ENCODE data around the gene APBA3.
A peak's percentile ranks its signal among the peaks of the same experiment; 100 is the strongest.
"Not testable (repeated sequence)": the region's sequence is repeated elsewhere in the genome, so short reads cannot be mapped to it uniquely, and the experiment has no call there.

The APBA3 gene

DNA sequence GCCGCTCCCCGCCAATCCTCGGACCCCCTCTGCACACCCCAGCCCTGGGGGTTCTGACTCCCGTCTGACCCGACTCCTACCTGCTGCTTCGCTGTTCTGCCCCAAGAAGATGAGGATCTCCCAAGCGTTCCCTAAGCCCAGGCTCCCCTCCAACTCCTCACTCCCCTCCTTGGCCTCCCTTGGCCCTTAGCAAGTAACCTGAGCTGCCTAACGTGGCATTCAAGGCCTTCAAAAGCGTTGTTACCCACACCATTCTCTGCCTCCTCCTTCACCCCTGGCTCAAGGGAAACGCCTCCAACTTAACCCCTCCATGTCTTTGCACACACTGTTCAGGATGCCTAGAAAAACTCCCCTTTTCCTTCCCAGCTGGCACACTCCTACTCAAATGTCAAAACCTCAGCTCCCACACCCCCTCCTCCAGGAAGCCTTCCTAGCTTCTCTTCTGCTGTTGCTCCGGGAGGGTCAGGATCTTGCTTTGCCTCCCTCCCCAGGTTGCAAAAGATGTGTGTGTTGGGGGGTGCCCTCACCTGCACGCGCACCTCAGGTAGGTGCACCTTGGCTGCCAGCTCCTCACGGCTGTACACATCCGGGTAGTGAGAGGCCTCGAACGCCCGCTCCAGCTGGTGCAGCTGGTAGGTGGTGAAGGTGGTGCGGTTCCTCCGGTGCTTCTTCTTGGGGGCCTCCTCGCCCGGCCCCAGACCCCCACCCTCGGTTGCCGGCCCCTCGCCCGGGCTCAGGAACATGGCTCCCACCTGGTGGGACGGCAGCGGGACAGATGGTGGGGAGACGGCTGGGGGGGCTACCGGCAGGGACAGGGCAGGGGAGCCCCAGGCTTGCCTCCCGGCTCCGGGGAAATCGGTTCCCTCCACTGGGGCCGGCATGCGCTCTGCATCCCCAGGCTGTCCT, 9.8 kb upstream of the APBA3 start:
- DNase-seq (ENCODE audit: low spot score), result no peak

DNA sequence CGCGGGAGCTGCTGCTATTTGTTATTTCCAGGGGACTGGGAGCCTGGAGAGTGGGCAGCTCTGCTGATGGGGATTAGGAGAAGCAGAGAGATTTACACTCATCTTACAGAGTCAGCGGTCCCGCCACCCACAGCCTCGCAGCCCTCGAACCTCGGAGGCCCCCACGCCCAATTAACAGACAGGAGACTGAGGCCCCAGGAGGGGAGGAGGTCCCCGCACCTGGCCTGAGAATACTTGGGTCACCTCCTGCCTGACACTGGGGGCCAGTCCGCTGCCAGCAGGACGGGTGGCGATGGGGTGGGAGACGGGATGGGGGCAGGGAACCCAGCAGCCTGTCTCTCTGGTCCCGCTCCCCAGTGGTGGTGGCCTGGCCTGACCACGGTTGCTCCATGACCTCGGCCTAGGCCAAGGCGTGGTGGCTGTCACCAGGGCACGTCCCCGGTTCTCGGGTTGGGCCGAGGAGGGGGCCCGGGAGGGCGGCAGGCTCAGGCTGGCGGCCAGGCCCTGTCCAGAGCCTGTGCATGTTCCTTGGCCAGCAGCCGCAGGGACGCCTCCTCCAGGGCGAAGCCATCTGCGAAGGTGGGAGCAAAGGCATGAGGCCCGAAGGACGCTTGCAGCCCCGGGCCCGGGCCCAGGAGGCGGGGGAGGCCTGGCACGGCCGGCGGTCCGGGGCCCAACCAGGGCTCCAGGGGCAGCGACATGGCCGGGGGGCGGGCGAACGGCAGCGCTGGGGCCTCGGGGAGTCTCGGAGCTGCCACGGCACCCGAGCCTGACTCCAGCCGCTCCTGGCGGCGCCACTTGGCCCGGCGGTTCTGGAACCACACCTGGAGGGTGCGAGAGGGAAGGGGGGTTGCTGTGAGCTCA, 8.9 kb upstream of the APBA3 start:
- peak; percentile 50 for DNase-seq (ENCODE audit: low spot score)

DNA sequence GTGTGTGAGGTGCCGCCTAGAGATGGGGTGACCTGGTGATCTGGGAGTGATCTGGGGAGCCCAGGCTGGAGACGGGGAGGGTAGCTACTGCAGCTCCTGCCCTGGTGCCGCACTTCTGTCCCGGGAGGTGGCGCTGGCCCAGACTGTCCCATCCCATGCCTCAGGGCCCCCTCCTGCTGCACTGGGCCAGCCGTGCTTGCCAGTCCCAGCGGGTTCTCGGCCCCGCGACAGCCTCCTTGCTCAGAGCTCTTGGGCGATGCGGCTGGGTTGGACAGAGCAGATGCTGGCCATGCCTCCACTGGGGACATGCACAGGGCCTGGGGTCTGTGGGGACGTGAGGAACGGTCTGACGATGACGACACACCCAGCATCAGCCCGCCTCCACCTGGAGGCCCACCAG, 8.0 kb upstream of the APBA3 start:
- no peak for DNase-seq (ENCODE audit: low spot score)

DNA sequence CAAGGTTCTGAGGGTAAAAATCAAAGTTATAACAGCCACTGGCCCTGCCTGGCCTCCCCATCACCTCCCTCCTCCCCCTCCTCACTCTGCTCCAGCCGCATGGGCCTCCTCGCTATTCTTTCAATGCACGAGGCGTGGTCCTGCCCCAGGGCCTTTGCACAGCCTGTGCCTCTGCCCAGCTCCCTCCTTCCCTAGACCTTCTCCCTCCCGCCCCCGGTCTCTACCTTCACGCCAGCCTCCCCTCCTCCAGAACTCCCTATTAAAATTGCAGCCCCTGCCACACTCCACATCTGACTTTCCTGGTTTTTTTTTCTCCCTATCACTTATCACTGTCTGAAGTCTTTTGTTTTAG, 7.2 kb upstream of the APBA3 start:
- no peak for DNase-seq (ENCODE audit: low spot score)

DNA sequence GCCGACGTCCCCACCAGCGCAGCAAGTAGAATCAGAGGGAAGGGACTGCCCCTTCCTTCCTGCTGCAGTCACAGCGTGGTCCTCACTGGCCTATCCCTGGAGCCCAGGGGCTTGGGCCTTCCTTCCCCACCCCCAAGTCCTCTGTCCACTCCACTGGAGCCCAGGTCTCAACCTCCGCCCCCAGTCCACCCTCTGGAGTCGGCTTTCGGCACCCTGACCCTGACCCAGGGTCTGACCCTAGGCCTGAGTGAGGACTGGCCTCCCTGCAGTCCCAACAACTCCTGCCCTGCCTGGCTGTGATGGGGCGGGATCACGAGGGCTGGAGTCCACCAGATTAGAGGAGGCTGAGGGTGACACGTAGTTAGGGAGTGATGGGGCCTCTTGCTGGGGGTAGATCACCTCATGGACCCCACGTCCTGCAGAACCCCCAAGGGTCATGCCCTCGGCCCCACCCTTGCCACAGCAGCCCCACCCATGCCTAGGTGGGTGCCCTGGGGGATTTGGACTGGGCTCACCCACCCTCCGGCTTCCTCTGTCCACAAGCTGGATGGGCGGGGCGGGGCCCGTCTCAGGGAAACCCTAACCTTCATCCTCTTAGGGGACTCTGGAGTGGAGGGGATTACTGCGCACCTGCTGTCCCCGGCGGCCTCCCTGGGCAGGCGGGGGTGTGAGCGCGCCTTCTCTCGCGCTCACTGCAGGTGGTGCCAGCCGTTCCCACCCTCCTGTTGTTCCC, 6.7 kb upstream of the APBA3 start:
- peak; percentile 84 for DNase-seq (ENCODE audit: low spot score)

DNA sequence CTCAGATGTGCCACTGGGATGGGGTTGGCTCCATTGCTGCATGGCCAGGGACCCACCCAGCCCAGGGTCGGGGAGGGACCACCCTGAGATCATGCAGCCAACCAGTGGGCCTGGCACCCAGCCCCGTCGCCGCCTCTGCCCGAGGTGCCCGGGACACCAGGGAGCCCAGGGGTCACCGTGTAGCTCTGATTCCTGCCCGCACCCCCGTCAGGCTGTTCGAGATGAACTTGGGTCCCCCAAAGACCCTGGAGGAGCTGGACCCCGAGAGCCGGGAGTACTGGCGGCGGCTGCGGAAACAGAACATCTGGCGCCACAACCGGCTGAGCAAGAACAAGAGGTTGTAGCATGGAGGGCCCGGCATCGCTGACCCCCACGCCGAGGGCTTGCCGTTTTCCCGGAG, 5.6 kb upstream of the APBA3 start:
- no peak for DNase-seq (ENCODE audit: low spot score)

DNA sequence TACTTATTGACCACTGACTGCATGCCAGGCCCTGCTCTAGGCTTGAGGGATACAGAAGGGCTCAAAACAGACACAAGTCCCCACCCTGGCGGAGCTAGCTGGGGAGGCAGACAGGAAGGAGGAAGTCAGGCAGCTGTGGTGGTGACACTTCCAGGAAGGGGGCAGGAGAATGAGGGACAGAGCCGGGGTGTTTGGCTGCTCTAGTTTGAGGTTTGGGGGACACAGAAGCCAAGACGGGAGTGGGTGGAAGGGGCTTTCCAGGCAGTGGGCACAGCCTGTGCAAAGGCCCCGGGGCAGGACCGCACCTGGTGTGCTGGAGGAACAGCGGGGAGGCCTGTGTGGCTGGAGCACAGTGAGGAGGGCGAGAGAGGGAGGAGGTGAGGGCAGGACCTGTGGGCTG, 5.0 kb upstream of the APBA3 start:
- DNase-seq (ENCODE audit: low spot score), result no peak

DNA sequence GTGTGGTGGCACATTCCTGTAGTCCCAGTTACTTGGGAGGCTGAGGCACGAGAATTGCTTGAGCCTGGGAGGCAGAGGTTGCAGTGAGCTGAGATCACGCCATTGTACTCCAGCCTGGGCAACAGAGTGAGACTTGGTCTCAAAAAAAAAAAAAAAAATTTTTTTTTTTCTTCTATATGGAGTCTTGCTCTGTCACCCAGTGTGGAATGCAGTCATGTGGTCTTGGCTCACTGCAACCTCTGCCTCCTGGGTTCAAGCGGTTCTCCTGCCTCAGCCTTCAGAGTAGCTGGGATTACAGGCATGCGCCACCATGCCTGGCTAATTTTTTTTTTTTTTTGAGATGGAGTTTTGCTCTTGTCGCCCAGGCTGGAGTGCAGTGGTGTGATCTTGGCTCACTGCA, 4.3 kb upstream of the APBA3 start:
- DNase-seq (ENCODE audit: low spot score), result not testable (repeated sequence)

DNA sequence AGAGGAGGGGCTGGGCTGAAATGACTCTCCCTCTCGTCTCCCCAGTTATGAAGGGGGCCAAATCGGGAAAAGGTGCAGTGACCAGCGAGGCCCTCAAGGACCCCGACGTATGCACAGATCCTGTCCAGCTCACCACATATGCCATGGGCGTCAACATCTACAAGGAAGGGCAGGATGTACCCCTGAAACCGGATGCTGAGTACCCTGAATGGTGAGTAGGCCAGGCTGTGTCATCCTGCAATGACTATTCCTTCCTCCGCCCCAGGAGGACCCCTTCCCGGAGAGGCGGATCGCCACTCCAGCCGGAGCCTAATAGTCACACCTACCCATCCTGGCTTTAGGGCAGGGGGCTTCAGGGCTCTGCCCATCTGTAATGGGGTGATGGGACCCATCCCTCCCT, 3.6 kb upstream of the APBA3 start:
- no peak for DNase-seq (ENCODE audit: low spot score)

DNA sequence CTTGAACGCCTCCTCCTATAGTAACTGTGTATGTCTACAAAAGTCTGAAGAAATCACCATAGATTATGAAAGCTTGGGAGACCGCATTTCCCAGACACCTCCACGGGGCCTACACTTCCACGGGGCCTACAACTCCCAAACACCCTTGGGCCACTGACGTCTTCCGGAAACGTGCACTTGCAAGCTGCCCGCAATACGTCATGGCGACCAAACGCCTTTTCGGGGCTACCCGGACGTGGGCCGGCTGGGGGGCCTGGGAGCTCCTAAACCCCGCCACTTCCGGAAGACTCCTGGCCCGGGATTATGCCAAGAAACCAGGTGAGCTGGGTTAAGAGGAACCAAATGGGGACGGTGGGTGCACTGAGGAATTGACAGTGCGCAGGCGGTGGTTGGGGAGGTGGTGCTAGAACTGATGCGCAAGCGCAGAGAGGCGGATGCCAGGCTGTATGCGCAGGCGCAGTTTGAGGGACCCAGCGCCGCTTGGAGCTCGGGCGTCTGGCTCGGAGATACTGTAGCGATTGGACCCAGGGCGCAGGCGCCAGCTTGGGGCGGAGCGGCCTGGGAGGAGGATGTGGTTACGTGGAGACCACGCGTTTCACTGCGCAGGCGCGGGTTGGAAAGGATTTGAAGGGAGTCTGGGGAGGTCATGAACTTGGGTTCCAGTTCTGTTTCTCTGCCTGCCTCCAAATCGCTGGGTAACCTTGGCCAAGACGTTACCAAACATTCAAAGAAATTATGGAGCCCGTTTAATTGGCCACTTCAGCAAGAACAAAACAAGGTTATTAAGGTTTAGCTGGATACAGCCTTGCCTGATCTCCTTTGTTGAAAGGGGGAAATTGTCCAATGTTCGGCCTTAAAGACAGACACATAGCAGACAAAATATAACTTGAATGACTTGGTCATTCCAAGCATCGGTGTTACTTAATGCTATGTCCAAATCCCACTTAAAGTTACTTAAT, 1.3 kb upstream of the APBA3 start, which contains the start of gene MRPL54:
Gene MRPL54 (plus strand): TSS at position 182 of the 959 bp plus-strand sequence. CDS start 19 bp downstream, at position 201.
- DNase-seq (ENCODE audit: low spot score), result peak; percentile 99

DNA sequence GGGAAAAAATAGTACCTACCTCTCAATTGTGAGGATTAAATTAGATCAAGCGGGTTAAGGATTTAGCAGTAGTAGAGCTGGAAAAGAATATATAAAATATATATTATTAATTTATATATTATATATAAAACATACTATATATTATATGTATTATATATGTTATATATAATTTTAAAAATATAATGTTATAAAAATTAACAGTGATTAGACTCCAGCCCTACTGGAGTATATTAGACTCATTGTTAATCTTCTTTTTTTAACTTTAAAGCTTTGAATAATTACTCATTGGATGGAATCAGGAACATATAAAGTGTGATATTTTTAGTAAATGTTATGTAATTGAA, 610 bp upstream of the APBA3 start:
- no peak for DNase-seq (ENCODE audit: low spot score)

DNA sequence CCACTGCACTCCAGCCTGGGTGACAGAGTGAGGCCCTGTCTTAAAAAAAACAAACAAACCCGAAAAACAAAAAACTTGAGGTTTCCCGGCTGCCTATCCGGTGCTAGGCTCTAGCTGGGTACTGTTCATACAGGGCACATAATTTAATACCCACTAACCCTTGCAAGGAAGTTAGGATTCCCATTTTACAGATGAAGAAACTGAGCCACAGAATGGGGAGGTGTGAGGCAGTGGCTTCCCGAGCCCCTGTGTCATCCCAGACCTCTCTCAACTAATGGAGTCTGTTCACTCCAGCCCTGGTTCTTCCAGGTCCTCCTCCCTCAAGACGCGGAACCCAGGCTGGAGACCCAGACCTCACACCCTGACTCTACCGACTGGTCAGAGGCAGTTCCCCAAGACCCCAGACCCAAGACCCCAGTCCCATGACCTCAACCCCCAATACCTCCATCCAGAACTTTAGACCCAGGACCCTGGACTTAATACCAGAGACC, 576 bp downstream of the APBA3 start:
- no peak for DNase-seq (ENCODE audit: low spot score)

DNA sequence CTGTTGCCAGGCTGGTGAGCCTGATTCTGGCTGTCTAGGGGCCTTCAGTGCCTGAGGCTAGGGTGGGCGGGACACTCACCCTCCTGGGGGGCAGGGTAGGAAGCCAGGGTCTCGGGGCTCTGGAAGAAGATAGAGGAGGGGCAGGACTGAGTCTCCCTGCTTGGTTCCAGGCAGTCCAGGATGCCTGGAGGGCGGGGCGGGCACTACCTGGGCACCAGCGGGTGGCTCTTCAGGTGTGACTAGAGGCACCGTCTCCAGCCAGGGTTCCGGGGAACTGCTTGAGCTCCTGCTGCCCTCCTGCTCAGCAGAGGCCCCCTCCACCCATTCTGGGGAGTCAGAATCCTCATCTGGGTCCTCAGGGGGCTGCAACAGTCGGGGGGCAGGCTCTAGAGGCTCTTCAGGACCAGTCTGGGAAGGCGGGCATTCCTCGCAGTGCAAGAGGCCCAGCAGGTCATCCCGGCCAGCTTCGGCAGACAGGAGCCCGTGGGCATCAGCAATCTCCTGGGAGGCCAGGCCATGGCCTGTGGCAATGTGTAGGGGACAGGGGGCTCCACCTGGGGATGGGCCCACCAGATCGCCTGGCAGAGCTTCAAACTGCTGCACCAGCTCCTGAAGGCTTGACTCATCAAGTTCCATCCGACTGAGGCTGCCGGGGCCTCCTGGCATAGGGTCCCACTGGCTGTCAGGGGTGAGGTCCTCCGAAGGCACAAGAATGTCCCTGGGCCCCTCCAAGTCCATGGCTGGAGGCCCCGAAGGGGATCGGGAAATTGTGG, 1.8 kb downstream of the APBA3 start:
- DNase-seq (ENCODE audit: low spot score), result no peak

DNA sequence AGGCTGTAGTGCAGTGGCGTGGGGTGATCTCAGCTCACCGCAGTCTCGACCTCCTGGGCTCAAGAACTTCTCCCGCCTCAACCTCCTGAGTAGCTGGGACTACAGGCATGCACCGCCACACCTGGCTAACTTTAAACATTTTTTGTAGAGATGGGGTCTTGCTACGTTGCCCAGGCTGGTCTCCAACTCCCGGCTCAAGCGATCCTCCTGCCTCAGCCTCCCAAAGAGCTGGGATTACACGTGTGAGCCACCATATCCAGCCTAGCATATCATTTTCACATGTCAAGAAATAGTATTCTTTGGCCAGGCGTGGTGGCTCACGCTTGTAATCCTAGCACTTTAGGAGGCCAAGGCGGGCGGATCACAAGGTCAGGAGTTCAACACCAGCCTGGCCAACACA, 3.2 kb downstream of the APBA3 start:
- DNase-seq (ENCODE audit: low spot score), result not testable (repeated sequence)

DNA sequence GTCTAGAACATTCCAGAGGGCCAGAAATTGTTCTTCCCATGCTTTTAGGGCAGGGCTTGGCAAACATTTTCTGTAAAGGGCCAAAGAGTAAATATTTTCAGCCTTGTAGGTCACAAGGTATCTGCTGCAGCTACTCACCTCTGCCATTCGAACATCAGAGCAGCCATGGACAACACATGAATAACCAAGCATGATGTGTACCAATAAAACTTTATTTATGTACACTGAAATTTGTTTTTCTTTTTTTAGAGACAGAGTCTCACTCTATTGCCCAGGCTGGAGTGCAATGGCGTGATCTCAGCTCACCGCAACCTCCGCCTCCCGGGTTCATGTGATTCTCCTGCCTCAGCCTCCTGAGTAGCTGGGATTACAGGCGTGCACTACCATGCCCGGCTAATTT, 3.8 kb downstream of the APBA3 start:
- DNase-seq (ENCODE audit: low spot score), result not testable (repeated sequence)

DNA sequence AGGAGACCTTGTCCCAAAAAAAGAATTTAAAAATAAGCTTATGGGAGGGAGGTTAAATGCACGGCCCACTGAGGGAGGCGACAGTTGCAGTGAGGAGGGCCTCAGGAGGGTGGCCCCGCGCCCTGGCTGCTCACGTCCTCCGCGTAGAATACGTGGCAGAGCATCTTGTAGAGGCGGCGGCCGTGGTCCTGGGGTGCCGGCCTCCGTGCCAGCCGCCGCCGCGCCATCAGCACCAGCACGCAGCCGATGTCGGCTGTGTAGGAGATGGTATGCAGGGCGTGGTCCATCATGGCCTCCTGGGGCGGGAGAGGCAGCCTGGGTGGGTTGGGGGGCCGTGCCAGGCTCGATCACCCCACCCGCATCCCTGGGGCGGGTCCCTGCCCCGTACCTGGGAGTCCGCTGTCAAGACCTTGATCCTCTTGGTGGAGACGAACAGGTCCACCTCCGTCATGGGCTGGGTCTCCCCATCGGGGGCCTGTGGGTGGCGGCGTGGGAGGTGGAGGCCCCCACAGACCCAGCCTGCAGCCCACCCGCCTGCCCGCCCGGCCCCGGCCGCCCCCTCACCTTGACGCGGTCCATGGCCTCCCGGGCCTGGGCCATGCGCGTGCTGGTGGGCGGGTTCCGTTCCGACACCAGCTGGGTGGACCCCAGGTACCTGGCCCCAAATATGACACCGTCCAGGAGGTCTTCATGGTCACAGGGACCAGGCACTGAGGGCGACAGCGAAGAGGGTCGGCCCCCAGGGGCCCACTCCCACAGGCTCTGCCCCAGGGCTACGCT, 7.7 kb downstream of the APBA3 start:
- no peak for DNase-seq (ENCODE audit: low spot score)

DNA sequence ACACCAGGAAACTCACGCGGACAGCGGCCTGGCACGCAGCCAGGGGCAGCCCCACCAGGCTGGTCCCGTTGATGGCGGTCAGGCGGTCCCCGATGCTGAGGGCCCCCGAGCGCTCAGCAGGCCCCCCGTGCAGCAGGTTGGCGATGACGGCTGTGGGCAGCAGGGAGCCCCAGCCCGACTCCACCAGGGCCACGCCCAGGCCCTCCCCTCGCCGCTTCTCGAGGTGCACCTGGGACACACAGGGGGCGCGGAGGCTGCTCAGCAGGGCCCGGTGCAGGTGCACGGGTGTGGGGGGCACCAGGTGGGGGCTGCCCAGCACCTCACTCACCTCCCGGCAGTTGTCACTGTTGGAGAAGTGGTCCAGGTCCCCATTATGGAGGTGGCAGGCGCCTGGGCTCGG, 9.0 kb downstream of the APBA3 start:
- DNase-seq (ENCODE audit: low spot score), result no peak

DNA sequence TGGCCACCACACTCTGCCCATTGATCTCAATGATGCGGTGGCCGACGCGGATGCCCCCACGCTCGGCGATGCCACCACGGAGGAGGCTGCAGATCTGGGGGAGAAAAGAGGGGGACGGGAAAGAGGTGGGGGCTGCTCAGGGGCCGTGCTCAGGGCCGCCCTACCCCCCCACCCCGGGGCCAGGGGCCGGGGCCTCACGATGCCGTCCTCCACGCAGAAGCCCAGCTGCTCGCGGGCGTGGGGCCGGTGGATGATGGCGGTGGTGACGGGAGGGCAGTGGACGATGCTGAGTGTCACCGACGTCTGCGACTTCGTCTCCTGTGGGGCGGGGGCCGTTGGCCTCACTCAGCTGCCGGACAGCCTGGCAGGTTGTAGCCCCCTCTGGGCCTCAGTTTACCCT, 10.3 kb downstream of the APBA3 start:
- no peak for DNase-seq (ENCODE audit: low spot score)

DNA sequence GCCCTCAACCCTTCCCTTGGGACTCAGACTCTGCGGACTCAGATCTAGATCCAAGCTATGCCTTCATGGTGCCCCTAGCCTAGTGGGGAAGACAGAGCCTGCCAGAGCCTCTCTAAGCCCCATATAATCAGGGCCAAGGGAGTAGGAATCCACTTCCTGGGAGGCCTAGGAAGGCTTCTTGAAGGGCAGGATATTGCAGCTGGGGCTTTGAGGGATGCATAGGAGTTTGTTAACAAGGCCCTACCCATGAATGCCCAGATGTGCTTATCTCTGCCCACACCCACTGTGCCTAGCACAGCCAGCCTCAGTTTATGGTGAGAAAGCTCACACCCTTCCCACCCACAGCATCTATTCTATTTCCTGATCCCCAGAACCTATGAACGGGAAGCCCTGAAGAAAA, 11.3 kb downstream of the APBA3 start:
- no peak for DNase-seq (ENCODE audit: low spot score)

DNA sequence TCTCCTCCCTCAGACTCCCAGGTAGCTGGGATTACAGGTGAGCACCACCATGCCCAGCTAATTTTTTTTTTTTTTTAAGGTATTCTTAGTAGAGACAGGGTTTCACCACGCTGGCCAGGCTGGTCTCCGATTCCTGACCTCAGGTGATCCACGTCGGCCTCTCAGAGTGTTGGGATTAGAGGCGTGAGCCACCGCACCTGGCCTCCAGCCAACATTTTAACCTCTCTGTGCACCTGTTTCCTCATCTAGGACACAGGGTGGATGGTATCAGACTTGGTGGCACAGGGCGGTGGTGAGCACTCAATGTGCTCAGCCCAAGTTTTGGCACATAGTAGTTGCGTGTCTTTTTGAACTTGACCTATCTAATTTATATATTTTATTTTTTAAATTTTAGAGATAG, 12.5 kb downstream of the APBA3 start:
- DNase-seq (ENCODE audit: low spot score), result no peak

Measured in D341Med (cell line).